ENCODE data around the gene JAM3. TPM values are rescaled to one million over a fixed set of nuclear protein-coding genes. Genes with fewer than 3 reads are reported as not detected.

JAM3 gene
- total RNA-seq, 1 experiment from 2014 or later, result 3.1 TPM

DNA sequence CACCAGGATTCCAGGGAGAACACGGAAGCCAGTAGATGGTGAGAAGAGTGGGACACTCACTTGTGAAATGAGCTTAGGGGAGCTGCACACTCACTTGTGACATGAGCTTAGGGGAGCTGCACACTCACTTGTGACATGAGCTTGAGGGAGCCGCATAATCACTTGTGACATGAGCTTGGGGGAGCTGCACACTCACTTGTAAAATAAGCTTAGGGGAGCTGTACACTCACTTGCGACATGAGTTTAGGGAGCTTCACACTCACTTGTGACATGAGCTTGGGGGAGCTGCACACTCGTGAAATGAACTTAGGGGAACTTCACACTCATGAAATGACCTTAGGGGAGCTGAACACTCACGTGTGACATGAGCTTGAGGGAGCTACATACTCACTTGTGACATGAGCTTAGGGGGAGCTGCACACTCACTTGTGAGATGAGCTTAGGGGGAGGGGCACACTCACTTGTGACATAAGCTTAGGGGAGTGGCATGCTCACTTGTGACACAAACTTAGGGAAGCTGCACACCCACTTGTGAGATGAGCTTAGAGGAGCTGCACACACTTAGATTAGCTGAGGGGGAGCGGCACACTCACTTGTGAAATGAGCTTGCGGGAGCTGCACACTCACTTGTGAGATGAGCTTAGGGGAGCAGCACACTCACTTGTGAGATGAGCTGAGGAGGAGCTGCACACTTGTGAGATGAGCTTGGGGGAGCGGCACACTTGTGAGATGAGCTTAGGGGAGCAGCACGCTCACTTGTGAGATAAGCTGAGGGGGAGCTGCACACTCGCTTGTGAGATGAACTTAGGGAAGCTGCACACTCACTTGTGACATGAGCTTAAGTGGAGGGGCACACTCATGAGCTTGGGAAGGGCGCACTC, 95.9 kb downstream of the JAM3 start:
- H3K9me3 ChIP-seq (ENCODE audit: low read length), result no peaks in the 10 kb centered on the region
- H3K4me1 ChIP-seq (ENCODE audit: insufficient read depth, low read length), result no peaks in the 10 kb centered on the region
- no peak overlapping the region for H3K4me2 ChIP-seq (ENCODE audit: low read length)
- no peak overlapping the region for H3K27ac ChIP-seq (ENCODE audit: low read length)
- ATAC-seq, result no peak
- intact Hi-C loops (cut with micrococcal nuclease), result no loop called here
- BruUV-seq (replicated peaks), result no TSS peak
- peaks cover 65% of the 10 kb centered on the region for H3K36me3 ChIP-seq (ENCODE audit: low read depth, low read length)
- DNase-seq, result no peak
- POLR2A ChIA-PET (ENCODE audit: unreplicated experiment), result no interaction called here
- no peaks in the 10 kb centered on the region for H3K9me2 ChIP-seq (replicated peaks; ENCODE audit: low read length)
- no peaks in the 10 kb centered on the region for H3K27me3 ChIP-seq (ENCODE audit: low read length)
- TF ChIP-seq, protein P1, sequence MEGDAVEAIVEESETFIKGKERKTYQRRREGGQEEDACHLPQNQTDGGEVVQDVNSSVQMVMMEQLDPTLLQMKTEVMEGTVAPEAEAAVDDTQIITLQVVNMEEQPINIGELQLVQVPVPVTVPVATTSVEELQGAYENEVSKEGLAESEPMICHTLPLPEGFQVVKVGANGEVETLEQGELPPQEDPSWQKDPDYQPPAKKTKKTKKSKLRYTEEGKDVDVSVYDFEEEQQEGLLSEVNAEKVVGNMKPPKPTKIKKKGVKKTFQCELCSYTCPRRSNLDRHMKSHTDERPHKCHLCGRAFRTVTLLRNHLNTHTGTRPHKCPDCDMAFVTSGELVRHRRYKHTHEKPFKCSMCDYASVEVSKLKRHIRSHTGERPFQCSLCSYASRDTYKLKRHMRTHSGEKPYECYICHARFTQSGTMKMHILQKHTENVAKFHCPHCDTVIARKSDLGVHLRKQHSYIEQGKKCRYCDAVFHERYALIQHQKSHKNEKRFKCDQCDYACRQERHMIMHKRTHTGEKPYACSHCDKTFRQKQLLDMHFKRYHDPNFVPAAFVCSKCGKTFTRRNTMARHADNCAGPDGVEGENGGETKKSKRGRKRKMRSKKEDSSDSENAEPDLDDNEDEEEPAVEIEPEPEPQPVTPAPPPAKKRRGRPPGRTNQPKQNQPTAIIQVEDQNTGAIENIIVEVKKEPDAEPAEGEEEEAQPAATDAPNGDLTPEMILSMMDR (conservative IDR thresholded peaks at IDR 0.05; ENCODE audit: low read depth, low read length), result no peak
- no peak for TF ChIP-seq EZH2 (IDR thresholded peaks at IDR 0.05; ENCODE audit: low read length, unreplicated experiment)
- TF ChIP-seq EZH2phosphoT487 (IDR thresholded peaks at IDR 0.05; ENCODE audit: borderline replicate concordance, low read length), result no peak
- H3K79me2 ChIP-seq (ENCODE audit: low read length), result no peaks in the 10 kb centered on the region
- H3F3A ChIP-seq (ENCODE audit: low read length, unreplicated experiment), result no peaks in the 10 kb centered on the region
- no peak overlapping the region for H2AFZ ChIP-seq (ENCODE audit: low read length)
- H3K9ac ChIP-seq (ENCODE audit: low read length), result no peak overlapping the region
- CTCF ChIA-PET, result no interaction called here
- no peaks in the 10 kb centered on the region for H4K20me1 ChIP-seq (ENCODE audit: low read length)
- no peak overlapping the region for H3K4me3 ChIP-seq (ENCODE audit: low read length)

DNA sequence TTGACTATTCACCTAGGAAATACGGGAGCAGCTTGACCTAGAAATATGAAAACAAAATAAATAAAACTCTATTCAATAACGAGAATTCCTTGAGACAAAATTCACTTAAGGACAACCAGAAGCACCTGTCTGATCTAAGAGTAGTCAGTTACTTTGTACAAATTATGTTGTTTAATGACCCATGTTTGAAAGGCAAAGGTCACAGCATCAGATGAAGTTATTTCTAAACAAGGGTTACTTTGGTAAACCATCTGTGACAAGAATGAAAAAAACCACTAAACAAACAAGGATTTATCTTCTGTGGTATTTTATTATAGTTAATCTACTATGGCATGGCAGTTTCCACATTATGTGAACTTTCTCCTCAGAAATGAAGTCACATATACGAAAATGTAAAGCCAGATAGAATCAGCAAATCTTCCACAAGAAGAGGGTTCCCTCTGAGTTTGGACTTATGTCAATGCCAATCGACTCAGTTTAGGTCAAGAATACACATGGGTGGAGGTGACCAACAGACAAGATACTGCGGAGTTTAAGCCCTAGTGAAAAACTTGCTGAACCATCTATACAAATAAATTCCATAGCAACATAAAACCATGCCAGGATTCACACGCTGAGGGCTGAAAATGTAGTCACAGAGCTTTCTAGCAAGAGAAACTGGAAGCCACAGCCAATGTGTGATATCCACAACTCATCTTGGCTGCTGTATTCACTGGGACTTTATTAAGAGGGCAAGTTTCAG, 101.5 kb downstream of the JAM3 start:
- POLR2A ChIA-PET (ENCODE audit: unreplicated experiment), result no interaction called here
- no peak overlapping the region for H3K4me3 ChIP-seq (ENCODE audit: low read length)
- DNase-seq (peak; percentile 10), ATAC-seq (no peak)
- H3K4me2 ChIP-seq (ENCODE audit: low read length), result no peak overlapping the region
- H3K27ac ChIP-seq (ENCODE audit: low read length), result no peak overlapping the region
- no peak overlapping the region for H3K9ac ChIP-seq (ENCODE audit: low read length)
- H3F3A ChIP-seq (ENCODE audit: low read length, unreplicated experiment), result no peaks in the 10 kb centered on the region
- H3K9me3 ChIP-seq (ENCODE audit: low read length), result no peaks in the 10 kb centered on the region
- H3K4me1 ChIP-seq (ENCODE audit: insufficient read depth, low read length), result no peaks in the 10 kb centered on the region; the same call in 1 of the 2 replicates
- H3K36me3 ChIP-seq (ENCODE audit: low read depth, low read length), result peaks cover 50% of the 10 kb centered on the region
- intact Hi-C loops (cut with micrococcal nuclease), result no loop called here
- no peaks in the 10 kb centered on the region for H4K20me1 ChIP-seq (ENCODE audit: low read length)
- TF ChIP-seq EZH2phosphoT487 (IDR thresholded peaks at IDR 0.05; ENCODE audit: borderline replicate concordance, low read length), result no peak
- TF ChIP-seq, protein P1 (conservative IDR thresholded peaks at IDR 0.05; ENCODE audit: low read depth, low read length), result no peak
- no peak for TF ChIP-seq EZH2 (IDR thresholded peaks at IDR 0.05; ENCODE audit: low read length, unreplicated experiment)
- no peaks in the 10 kb centered on the region for H3K27me3 ChIP-seq (ENCODE audit: low read length)
- no peak overlapping the region for H2AFZ ChIP-seq (ENCODE audit: low read length)
- no peaks in the 10 kb centered on the region for H3K79me2 ChIP-seq (ENCODE audit: low read length)
- CTCF ChIA-PET, result no interaction called here
- no peaks in the 10 kb centered on the region for H3K9me2 ChIP-seq (replicated peaks; ENCODE audit: low read length)
- no TSS peak for BruUV-seq (replicated peaks)

DNA sequence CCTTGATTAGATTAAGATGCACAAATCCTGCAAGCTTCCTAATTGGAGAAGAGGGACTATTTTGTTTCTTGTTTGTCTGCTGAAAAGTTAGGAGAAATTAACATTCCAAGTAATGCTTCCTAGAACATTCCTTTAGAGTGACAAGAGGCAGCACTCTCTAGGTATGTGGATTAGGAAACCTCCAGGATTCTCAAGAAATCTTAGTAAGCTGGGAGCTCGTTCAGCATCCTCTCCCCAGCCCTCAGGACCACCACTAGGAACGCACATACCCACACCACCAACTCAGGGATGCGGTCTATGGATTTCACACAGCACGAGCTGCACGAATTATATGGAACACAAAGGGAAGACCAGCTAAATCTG, 102.0 kb downstream of the JAM3 start:
- Histone ChIP-seq H3K9ac (ENCODE audit: low read length) (no peak overlapping the region), H3K27ac (ENCODE audit: low read length) (no peak overlapping the region), H2AFZ (ENCODE audit: low read length) (no peak overlapping the region), H3K9me2 (replicated peaks; ENCODE audit: low read length) (no peaks in the 10 kb centered on the region), H3K79me2 (ENCODE audit: low read length) (no peaks in the 10 kb centered on the region), H3K4me1 (ENCODE audit: insufficient read depth, low read length) (no peaks in the 10 kb centered on the region; the same call in 1 of the 2 replicates), H3K9me3 (ENCODE audit: low read length) (no peaks in the 10 kb centered on the region), H3K36me3 (ENCODE audit: low read depth, low read length) (peaks cover 50% of the 10 kb centered on the region), H4K20me1 (ENCODE audit: low read length) (no peaks in the 10 kb centered on the region), H3K4me2 (ENCODE audit: low read length) (no peak overlapping the region), H3F3A (ENCODE audit: low read length, unreplicated experiment) (no peaks in the 10 kb centered on the region), H3K4me3 (ENCODE audit: low read length) (no peak overlapping the region), H3K27me3 (ENCODE audit: low read length) (no peaks in the 10 kb centered on the region)
- BruUV-seq (replicated peaks), result no TSS peak
- intact Hi-C loops (cut with micrococcal nuclease), result no loop called here
- ATAC-seq (no peak), DNase-seq (no peak)
- TF ChIP-seq EZH2 (IDR thresholded peaks at IDR 0.05; ENCODE audit: low read length, unreplicated experiment), result no peak
- TF ChIP-seq, protein P1 (conservative IDR thresholded peaks at IDR 0.05; ENCODE audit: low read depth, low read length), result no peak
- no peak for TF ChIP-seq EZH2phosphoT487 (IDR thresholded peaks at IDR 0.05; ENCODE audit: borderline replicate concordance, low read length)
- CTCF ChIA-PET, result no interaction called here
- POLR2A ChIA-PET (ENCODE audit: unreplicated experiment), result no interaction called here
